OCI-M2 (cell line): Measurements from ENCODE around the gene PIP4K2C.
"Not testable (repeated sequence)": the region's sequence is repeated elsewhere in the genome, so short reads cannot be mapped to it uniquely, and the experiment has no call there.

Experiments
- DNase-seq: peaks from one replicate; lab custom pipeline; 2025; ENCODE audit not compliant: unreplicated experiment; lab: John Stamatoyannopoulos, UW

PIP4K2C gene

GRCh38 chr12:57584050-57584449 is 6.9 kb upstream of the PIP4K2C start:
- DNase-seq = no peak

GRCh38 chr12:57584690-57585089 is 6.3 kb upstream of the PIP4K2C start:
- DNase-seq = no peak

GRCh38 chr12:57585156-57585555 is 5.8 kb upstream of the PIP4K2C start:
- DNase-seq = no peak

GRCh38 chr12:57586128-57586527 is 4.9 kb upstream of the PIP4K2C start:
- DNase-seq = no peak

- no peak for DNase-seq
Measured at GRCh38 chr12:57586832-57587429, 4.1 kb upstream of the PIP4K2C start.

- DNase-seq = not testable (repeated sequence)
Measured at GRCh38 chr12:57588951-57589610, 1.9 kb upstream of the PIP4K2C start.

- DNase-seq = no peak
Measured at GRCh38 chr12:57590479-57590863, 521 bp upstream of the PIP4K2C start.

- DNase-seq = no peak
Measured at GRCh38 chr12:57591782-57592325, 862 bp downstream of the PIP4K2C start.

GRCh38 chr12:57592551-57593165 is 1.7 kb downstream of the PIP4K2C start:
- DNase-seq = no peak

- DNase-seq = no peak
Measured at GRCh38 chr12:57593187-57593586, 2.2 kb downstream of the PIP4K2C start.

- DNase-seq = no peak
Measured at GRCh38 chr12:57600395-57600794, 9.4 kb downstream of the PIP4K2C start.

GRCh38 chr12:57602544-57602943 is 11.6 kb downstream of the PIP4K2C start:
- DNase-seq = no peak

- DNase-seq = no peak
Measured at GRCh38 chr12:57603324-57603723, 12.3 kb downstream of the PIP4K2C start.

GRCh38 chr12:57603815-57604453 is 12.9 kb downstream of the PIP4K2C start:
- DNase-seq = no peak

GRCh38 chr12:57604454-57604991 is 13.5 kb downstream of the PIP4K2C start, which contains the start of gene DTX3:
Gene DTX3, plus strand, starts transcription at chr12:57604824. Its CDS starts 1,694 bp downstream, at chr12:57606518.
- DNase-seq = no peak

- DNase-seq = no peak
Measured at GRCh38 chr12:57604992-57605810, 14.2 kb downstream of the PIP4K2C start.

- DNase-seq = no peak
Measured at GRCh38 chr12:57605811-57606311, 14.9 kb downstream of the PIP4K2C start.

- no peak for DNase-seq
Measured at GRCh38 chr12:57606399-57606798, 15.4 kb downstream of the PIP4K2C start.

GRCh38 chr12:57606821-57607220 is 15.8 kb downstream of the PIP4K2C start:
- DNase-seq = no peak

- DNase-seq = no peak
Measured at GRCh38 chr12:57607958-57608663, 17.1 kb downstream of the PIP4K2C start.
